ENCODE data around the gene BRI3.
A peak's percentile ranks its signal among the peaks of the same experiment; 100 is the strongest.

The BRI3 gene

DNA sequence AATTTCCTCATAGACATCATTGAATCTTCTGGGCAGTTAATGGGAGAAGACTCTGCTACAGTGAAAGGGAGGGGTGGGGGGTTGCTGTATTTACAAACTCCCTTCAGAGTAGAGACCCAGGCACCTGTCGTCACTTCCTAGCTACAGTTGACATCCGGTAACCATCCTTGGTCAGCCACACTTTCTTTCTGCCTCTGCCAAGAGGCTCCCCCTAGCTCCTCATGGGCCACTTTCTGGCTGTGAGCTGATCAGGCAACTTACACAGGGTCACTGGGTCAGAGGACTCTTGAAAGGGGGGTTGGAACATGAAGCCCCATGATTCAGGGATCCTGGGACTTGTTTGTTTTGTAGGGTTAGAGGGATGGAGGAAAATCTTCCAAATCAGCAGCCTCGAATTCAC is 30.7 kb upstream of the BRI3 start:
- no peak overlapping the region for H3K27ac ChIP-seq
- no peak overlapping the region for H3K4me3 ChIP-seq (ENCODE audit: low read depth, low read length)
- no peak for DNase-seq
- peaks cover 3% of the 10 kb centered on the region for H3K36me3 ChIP-seq (replicated peaks)
- no peaks in the 10 kb centered on the region for H3K27me3 ChIP-seq (replicated peaks)
- TF ChIP-seq, protein P1, sequence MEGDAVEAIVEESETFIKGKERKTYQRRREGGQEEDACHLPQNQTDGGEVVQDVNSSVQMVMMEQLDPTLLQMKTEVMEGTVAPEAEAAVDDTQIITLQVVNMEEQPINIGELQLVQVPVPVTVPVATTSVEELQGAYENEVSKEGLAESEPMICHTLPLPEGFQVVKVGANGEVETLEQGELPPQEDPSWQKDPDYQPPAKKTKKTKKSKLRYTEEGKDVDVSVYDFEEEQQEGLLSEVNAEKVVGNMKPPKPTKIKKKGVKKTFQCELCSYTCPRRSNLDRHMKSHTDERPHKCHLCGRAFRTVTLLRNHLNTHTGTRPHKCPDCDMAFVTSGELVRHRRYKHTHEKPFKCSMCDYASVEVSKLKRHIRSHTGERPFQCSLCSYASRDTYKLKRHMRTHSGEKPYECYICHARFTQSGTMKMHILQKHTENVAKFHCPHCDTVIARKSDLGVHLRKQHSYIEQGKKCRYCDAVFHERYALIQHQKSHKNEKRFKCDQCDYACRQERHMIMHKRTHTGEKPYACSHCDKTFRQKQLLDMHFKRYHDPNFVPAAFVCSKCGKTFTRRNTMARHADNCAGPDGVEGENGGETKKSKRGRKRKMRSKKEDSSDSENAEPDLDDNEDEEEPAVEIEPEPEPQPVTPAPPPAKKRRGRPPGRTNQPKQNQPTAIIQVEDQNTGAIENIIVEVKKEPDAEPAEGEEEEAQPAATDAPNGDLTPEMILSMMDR (IDR thresholded peaks at IDR 0.05; ENCODE audit: low read depth, low read length, missing control alignments), result no peak
- in situ Hi-C loops (cut with HindIII; ENCODE audit: low pct_ligation_motif_present, low sequenced_read_pairs), result no loop called here

DNA sequence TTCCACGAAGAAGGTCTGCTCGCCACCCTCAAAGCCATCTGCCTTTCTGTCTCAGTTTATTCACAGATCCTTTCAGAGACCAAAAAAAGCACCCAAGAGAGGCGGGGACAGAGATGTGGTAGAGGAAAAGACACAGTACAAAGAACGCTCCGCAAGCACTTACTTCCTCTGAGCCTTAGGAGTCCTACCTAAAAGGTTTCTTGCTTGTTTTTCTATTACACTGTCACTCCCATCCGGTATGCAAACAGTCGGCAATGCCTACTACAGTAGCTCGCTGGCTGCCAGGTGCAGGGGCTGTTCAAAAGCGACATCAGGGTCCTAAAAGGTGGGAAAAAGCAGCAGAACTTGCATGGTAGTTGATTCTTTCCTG is 30.3 kb upstream of the BRI3 start:
- in situ Hi-C loops (cut with HindIII; ENCODE audit: low pct_ligation_motif_present, low sequenced_read_pairs), result no loop called here
- Histone ChIP-seq H3K36me3 (replicated peaks) (peaks cover 2% of the 10 kb centered on the region), H3K27ac (no peak overlapping the region), H3K27me3 (replicated peaks) (no peaks in the 10 kb centered on the region), H3K4me3 (ENCODE audit: low read depth, low read length) (peak overlapping the region; percentile 89)
- no peak for DNase-seq
- TF ChIP-seq, protein P1 (IDR thresholded peaks at IDR 0.05; ENCODE audit: low read depth, low read length, missing control alignments), result no peak

DNA sequence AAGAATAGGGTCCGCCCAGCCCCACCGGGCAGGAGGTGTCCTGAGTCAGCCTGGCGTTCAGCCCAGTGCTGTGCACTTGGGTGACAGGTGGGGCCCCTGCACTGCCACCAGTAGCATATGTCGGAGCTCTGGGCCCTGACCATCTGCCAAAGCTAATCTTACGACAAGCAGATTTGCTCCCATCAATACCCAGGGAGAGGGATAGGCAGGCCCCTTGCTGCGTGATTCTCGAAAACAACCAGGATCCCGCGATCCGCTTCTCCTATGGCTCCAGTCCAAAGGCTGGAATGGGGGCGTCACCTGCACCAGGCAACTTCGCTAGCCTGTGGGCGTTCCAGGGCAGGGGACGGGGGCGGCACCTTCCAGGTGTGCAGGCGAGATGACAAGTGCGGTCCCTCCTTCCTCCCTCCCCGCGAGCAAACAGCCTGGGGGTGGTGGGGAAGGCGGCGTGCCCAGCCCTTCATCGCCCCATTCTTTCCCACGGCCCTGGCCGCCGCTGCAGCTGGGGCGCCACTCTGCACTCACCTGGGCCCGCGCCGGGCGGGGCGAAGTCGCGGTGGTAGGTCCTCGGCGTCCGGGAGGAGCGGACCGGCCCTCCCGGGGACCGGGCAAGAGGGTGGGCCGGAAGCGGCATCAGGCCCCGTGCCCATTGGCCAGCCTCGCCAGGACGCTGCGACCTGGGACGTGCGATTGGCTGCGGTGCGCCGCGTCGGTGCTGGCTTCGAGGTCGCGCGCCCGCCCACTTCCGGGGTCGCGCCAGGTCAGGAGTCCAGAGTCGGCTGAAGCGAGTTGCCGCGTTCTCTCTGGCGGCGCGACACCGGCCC is 29.7 kb upstream of the BRI3 start, which contains the start of gene TECPR1:
Gene TECPR1, minus strand, starts transcription at position 632 of the 824 bp plus-strand sequence. CDS start 6,086 bp downstream, outside the sequence.
- no peaks in the 10 kb centered on the region for H3K27me3 ChIP-seq (replicated peaks)
- peak within 1 kb of the TSS; percentile 89 for H3K4me3 ChIP-seq (ENCODE audit: low read depth, low read length)
- DNase-seq, result peak; percentile 83
- in situ Hi-C loops (cut with HindIII; ENCODE audit: low pct_ligation_motif_present, low sequenced_read_pairs), result no loop called here
- peak within 1 kb of the TSS; percentile 56 for H3K27ac ChIP-seq
- TF ChIP-seq, protein P1 (IDR thresholded peaks at IDR 0.05; ENCODE audit: low read depth, low read length, missing control alignments), result peak; percentile 0
- peaks cover 3% of the 10 kb centered on the region for H3K36me3 ChIP-seq (replicated peaks)

DNA sequence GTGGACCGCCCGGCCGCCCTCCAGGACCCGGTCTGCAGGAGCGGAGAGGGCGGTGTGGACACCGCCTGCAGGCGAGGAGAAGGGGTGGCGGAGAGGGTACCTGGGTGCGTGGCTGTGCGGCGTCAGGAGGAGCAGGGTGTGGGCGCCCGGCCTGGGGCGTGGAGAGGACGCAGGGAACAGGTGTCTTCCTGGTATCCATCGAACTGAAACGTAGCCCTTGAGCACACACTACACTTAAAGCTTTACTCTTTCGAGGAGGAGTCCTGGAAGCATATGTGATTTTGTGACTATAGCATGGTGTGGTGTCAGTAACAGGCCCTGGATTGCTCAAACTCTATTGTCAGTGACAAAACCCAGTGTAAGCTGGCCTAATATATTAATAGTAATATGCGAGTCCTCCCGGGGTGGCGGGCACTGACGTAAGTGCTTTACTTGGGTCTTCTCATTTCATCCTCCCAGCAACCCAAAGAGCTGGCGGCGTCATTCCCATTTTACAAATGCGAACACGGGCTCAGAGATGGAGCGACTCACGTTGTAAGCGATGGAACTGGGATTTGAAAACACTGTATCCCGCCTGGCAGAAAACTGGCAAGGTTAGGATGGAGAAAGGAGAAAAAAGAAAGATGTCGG is 28.9 kb upstream of the BRI3 start:
- in situ Hi-C loops (cut with HindIII; ENCODE audit: low pct_ligation_motif_present, low sequenced_read_pairs), result no loop called here
- DNase-seq, result no peak
- H3K27me3 ChIP-seq (replicated peaks), result no peaks in the 10 kb centered on the region
- H3K27ac ChIP-seq, result peak overlapping the region; percentile 56
- peaks cover 6% of the 10 kb centered on the region for H3K36me3 ChIP-seq (replicated peaks)
- H3K4me3 ChIP-seq (ENCODE audit: low read depth, low read length), result peak overlapping the region; percentile 89
- TF ChIP-seq, protein P1 (IDR thresholded peaks at IDR 0.05; ENCODE audit: low read depth, low read length, missing control alignments), result peak; percentile 14

DNA sequence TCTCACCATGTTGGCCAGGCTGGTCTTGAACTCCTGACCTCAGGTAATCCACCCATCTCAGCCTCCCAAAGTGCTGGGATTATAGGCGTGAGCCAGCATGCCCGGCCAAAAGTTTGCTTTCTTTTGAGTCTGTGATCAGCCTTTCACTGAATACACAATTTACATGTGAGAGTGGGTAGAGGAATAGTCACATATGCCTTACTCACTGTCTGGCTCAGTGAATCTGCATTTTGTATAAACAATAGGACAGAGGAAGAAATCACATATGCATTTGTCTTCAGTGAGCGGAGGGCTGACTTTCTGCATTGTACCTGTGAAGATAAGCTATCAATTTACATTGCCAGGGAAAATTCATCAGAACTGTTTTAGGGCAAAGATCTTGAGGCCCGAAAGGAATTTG is 27.0 kb upstream of the BRI3 start:
- no peak for DNase-seq
- Histone ChIP-seq H3K36me3 (replicated peaks) (peaks cover 6% of the 10 kb centered on the region), H3K4me3 (ENCODE audit: low read depth, low read length) (no peak overlapping the region), H3K27me3 (replicated peaks) (no peaks in the 10 kb centered on the region), H3K27ac (no peak overlapping the region)
- in situ Hi-C loops (cut with HindIII; ENCODE audit: low pct_ligation_motif_present, low sequenced_read_pairs), result no loop called here
- TF ChIP-seq, protein P1 (IDR thresholded peaks at IDR 0.05; ENCODE audit: low read depth, low read length, missing control alignments), result no peak

Data from brain microvascular endothelial cell (primary cell).